ENCODE data around the gene GAS7.
A peak's percentile ranks its signal among the peaks of the same experiment; 100 is the strongest.

The GAS7 gene

DNA sequence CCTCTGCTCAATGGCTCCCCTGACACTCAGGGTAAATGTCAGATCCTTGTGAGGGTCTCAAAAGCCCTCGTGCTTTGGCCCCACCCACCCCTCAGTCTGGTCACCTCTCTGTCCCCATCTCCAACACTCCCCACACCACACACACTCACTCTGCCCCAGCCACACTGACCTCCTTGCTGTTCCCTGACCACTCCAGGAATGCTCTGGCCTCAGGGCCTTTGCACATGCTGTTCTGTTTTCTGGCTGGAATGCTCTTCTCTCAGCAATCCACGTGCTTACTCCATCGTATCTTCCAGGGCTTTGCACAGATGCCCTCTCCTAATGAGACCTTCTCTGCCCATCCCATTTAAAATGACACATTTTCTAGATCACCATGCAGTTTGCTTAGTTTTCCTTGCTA is 28.2 kb downstream of the GAS7 start:
- DNase-seq: no peak

DNA sequence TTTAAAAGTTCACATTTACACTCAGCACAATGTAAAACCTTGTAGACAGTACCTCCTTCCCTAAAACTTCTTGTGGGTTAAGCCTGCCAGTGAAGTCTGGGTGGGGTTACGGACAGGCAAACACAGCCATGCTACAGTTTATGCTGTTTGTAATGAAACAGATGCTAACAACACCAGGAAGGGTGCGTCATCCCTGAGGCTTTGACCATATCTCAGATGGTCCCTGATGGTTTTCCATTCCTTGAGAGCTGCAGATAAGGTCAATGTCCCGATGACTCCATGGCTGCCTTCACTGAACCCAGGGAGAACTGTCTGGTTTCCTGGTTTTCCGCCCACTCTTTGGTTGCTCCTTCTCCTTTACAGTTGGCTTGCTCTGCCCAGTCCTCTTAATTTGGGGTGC is 29.1 kb downstream of the GAS7 start:
- peak; percentile 53 to 76 (median 68) for DNase-seq

DNA sequence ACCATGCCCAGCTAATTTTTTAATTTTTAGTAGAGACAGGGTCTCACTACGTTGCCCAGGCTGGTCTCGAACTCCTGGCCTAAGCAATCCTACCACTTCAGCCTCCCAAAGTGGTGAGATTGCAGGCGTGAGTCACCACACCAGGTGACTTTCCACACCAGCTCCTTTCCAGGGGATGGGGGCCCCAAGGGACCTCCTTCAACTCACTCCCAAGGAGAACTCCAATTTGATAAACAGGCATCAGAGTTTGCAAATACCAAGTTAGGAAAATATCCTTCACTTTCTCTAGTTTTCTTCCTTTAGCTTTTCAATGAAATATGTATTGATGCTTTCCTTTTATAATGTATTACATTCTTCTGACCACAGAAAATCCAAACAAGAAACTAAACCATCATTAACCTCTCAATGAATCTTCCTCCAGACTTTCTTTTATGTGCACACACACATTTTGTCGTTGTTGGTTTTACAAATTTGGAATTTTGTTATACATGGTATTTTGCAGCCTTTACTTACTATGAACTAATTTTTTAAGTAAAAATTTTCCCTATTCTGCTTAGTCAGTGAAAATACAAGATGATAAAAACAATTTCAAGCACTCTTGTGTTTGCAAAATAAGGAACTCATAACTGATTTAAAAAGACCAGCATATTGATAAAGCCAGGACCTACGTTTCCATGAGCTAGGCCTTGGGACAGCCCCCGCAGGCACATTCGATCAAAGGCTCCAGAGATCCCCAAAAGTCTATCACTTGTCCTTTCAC is 32.0 kb downstream of the GAS7 start:
- DNase-seq: no peak

DNA sequence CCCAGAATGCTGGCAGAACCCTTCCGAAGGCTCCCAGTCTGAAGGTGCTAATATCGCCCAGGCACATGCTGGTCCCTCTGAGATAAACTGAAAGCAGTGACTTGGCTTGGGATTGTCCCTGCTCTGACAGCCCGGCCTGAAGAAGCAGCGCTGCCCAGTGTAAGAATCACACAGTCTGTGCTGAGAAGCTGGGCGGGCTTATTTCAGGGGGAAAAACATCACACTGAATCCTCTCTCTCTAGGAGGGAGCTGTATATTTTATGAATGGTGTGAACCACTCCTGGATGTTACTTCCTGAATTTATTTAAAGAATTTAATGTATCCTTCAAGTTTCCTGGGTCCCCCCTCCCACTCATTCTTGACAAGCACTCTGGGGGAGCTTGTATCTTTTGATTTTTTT is 36.3 kb downstream of the GAS7 start:
- peak in 3 of 4 experiments; percentile 25 to 44 (median 36) for DNase-seq

DNA sequence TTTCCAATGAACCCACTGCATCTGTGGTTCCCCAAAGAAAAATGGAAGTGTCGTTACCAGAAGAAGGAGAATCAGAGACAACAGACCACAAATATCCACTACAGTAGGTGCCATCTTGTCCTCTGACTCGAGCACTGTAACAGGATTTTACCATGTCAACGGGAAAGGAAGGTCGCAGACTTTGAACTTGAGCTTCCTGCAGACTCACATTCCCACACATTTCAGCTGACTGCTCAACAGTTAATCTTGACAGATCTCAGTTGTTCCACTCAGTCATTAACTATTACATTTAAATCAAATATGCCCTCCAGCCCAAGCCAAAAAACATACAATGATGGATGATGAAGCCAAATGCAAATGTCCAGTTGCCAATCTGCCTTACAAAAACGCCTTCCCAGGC is 37.0 kb downstream of the GAS7 start:
- no peak for DNase-seq

DNA sequence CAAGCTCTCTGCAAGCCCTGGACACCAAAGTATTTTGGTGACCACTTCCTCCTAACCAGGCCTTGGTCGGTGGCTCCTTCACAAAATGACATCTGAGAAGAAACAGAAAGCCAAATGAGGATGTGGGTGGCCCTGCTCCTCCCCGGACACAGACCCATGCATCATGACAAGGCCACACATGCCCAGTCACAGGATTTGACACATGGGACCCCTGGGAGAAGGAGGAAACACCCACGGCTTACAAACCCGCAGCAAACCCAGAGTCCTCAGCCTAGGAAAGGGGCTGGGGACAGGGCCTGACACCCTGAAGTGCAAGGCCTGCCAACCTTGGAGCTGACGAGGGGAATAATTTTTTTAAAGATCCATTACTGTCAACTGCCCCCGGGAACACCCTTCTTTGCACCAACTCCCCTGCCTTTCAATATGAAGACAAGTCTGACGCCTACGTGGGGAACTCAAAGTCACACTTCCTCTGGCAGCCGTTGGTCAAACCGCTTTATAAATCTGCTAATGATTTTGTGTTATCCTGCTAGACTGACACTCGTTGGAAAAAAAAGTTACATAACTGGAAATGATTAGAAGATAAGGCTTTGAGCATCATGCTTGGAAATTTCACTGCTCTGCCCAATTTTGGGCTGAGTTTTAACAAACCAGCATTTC is 41.3 kb downstream of the GAS7 start:
- peak; percentile 93 to 98 (median 96) for DNase-seq

DNA sequence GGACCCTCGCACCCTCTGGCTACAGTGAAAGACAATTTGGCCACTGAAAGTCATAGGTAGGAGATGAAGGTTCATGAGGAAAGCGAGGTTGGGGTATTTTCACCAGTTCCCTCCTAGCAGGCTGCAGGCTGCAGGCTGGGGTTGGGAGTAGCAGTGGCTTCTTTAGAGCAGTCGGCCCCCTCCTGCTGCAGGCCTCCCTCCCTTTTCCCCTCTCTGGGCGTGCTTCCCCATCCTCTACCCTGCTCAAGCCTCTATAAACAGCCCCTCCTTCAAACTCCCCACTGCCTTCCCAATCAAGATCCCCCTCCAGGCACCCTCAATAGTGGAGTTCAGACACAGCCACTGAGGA is 41.8 kb downstream of the GAS7 start:
- DNase-seq: no peak

DNA sequence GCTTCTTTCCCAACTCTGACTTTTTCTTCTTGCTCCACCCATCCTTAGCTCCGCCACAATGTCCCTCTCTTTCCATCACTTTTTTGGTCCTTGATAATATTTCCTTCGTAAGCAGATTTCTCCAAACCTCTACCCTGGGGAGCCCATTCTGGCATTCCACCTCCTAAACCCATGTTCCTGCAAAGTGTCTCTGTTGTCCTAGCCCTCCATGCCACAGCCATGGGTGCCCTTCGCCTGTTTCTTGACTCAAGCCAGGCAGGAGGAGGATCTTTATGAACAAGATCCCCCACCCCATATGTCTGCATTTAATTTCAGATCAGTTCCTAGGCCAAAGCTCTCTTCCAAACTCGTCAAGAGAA is 42.4 kb downstream of the GAS7 start:
- DNase-seq: no peak

DNA sequence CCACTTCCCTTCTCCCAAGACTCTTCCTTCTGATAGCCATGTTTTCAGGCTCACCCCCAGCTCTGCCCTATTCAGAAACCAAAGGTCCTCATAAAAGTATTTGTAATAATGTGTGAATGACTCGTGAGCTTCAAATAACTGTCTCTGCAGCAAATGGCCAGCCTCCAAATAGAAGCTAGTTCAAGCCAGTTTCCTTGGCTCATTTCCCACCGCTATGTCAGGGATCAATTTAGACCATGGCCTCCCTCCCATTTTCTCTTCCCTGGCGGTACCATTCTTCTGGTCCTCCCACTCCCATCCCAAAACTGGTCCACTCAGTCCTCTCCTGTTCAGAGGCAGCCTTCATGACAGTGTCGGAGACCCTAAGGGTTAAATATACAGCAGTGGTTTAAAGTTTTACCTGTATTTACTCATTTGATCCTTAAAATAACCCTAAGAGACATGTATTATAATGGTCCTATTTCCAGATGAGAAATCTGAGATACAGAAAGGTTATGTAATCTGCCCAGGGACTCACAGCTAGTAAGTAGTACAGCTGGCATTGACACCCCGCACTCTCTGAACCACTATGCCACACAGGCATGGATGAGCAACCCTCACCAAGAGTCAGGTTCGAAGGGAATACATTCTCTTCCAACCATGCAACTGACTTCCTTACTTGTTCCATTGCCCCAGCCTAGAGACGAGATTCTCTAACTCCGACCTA is 42.9 kb downstream of the GAS7 start:
- DNase-seq: peak in 3 of 4 experiments; percentile 41 to 55 (median 50)

DNA sequence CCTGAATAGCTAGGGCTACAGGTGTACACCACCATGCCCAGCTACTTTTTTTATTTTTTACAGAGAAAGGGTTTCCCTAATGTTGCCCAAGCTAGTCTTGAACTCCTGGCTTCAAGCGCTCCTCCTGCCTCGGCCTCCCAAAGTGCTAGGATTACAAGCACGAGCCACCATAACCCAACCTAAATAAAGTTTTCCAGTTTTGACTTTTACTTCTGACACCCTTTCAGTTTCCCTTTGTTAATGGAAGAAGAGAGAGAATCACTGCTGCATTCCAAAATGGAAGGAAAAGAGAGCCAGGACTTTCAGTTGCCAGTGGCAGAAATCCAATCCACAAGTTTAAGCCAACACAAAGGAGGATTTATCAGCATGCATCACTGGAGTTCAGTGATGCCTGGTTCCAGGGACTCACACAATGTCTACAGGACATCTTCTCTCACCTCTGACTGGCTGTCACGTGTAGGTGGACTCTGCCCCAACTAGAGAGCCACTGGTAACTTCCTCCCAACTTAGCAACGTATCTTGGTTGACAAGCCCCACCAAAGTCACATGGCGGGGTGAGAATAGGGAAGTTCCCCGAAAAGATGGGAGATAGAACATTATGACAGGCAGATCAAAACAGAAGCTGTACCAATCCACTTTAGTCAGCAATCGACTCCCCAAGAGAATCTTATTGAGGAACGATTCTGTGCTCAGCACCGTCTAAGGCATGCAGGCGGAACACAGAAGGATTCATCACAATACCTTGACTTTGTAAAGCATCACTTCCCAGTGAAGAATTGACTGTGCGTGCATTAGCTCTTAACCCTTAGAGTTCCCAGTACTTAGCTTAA is 46.5 kb downstream of the GAS7 start:
- peak; percentile 87 to 97 (median 92) for DNase-seq

DNA sequence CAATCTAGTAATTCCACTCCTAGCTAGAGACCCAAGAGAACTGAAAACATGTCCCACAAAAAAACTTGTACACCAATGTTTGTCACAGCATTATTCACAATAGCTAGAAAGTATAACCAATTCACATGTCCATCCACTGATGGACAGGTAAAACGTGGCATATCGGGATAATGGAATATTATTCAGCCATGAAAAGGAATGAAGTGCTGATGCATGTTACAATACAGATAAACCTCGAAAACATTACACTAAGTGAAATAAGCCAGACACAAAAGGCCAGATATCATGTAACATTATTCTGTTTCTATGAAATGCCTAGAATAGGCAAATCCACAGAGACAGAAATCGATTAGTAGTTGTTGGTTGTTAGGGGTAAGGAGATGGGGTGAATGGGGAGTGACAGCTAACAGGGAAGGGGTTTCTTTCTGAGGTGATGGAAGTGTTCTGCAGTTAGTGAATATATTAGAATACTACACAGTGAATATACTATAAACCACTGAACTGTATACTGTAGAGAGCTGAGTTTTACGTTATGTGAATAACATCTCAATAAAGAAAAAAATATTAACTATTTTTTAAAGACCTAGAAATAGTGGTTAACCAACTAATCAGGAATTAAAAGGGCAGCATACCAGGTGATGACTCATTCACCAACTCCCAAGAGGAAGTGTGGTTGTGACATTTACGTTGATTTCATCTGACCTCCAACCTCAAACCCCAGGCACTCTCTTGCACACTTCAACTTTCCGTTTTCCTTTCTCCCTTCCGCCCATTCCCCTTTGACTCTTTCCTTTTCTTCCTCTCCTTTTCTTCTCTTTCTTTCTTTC is 48.6 kb downstream of the GAS7 start:
- DNase-seq: peak; percentile 72 to 90 (median 83)

DNA sequence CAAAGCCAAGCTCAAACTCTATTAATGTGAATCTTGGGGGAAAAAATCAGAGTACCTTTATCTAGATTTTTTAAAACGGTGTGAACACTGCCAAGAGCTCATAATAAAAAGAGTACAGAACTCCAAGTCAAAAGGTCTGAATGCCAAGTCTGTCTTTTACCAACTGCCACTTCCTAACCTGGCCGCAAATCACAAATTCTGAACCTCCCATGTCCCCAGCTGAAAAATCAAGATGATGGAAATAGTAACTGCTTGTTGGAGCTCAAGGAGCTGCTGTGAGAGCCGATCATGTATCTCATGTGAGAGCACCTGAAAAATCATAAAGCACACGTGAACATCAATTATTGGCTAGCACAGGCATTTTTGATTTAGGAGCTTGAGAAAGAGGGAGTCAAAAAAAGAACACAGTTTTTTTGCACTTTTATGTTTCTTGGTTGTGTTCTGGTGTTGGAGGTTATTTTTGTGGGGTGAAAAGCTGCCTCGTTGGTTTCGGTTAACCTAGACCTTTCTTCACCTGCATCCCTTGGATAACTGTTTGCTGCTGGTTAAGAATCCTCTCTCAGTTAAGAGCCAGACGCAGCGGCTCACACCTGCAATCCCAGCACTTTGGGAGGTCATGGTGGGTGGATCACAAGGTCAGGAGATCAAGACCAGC is 50.5 kb downstream of the GAS7 start:
- DNase-seq: no peak

DNA sequence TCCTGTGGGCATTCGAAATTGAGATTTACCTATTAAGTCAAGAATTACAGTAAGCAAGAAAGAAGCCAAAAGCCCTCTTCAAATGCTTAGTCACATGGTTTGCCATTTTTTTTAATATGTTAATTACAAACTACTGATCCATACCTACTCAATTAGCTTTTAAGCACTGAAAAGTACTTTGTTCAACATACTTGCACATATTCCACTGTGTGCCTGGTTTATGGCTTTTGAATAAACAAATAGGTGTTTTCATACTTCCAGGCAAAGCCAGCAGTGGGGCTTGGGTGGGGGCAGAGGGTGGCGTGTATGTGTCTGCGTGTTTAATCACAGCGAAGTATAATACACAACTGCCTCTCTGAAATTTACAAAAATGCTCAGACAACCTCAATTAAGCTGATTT is 51.4 kb downstream of the GAS7 start:
- no peak for DNase-seq

DNA sequence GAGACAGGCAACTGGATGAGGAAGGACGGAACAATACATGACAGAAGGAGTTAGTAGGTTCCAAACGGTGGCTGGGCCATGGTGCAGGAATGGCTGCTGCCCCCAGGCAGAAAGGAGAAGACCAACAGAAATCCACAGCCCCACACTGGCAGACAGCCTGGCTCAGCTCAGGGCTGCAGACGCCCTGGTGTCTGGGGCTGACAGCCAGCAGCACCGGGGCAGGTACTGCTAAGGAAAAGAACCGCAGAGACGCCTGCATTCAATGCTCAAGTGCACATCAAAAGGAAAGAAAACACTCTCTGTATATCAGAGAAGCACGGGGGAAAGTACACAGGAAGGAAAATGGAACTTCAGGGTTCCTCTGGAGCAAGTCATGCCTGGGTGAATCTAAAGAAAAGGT is 53.4 kb downstream of the GAS7 start:
- no peak for DNase-seq

DNA sequence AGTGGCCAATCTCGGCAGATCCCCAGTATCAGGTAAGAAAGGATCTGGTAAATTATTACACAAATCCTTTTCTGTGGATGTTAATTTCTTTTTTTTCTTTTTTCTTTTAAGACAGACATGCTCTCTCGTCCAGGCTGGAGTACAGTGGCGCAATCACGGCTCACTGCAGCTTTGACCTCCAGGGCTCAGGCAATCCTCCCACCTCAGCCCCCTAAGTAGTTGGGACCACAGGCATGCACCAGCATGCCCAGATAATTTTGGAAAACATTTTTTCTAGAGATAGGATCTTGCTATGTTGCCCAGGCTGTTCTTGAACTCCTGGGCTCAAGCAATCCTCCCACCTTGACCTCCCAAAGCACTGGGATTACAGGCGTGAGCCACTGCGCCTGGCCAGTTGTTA is 54.0 kb downstream of the GAS7 start:
- no peak for DNase-seq

DNA sequence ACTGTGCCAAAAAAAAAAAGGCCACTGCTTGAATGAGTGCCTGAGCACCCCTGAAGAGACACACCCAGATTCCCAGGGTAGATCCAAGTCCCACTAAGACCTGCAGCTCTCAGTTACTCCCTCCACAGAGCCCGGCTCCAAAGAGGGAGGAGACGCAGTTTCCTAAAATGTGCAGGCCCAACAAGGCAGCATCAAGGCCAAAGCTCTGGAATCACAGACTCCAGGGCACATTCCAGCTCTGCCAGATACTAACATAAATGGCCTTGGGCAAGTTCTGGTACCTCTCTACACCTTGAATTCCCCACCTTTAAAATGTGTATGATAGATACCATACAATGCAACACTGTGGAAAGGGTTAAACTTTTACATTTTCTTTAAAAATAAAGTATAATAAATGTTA is 57.0 kb downstream of the GAS7 start:
- DNase-seq: no peak

DNA sequence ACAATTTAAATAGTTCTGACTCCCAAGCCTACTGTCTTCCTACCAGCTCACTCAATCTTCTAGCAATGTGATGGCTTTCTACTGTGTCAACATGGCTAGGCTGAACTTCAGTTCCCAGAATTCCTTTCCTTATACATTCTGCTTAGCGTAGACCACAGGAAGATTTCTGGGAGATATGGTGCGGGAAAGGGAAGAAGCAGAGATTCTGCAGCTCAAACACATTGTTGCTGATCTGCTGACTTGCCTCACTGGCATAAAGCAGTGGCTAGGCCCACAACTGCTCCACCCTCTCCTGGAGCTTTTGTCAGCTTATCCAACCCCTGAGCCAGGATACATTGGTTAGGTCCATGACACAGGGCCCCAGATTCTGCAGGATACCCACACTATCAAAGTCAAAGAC is 58.8 kb downstream of the GAS7 start:
- DNase-seq: peak in 3 of 4 experiments; percentile 50 to 61 (median 51)

DNA sequence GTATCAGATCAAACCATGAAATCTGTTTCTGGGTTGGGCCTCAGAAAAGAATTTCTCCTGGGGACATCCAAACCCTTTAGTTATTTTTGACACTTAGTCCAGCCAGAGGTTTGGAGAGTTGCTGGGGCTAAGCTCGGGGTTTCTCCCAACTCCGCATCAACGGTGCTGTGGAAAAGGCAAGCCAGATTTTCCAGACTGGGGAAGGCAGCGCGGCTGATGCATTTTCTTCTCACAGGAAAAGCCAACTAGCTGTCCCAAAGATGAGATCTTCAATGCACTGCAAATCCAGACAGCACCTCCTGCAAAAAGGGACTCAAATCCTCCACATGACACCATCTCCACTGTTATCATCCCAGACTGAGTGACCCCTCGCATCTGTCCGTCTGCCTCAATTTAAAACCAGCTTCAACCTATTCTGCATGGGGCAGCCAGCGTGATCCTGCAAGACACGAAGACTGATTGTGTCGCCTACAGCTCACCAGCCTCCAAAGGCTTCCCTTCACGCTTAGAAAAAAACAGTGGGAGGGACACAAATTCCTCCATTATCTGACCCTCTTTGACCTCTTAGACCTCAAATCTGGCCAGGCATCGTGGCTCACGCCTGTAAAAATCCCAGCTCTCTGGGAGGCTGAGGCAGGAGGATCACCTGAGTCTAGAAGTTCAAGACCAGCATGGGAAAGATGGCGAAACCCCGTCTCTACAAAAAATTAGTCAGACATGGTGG is 62.0 kb downstream of the GAS7 start:
- DNase-seq: no peak

DNA sequence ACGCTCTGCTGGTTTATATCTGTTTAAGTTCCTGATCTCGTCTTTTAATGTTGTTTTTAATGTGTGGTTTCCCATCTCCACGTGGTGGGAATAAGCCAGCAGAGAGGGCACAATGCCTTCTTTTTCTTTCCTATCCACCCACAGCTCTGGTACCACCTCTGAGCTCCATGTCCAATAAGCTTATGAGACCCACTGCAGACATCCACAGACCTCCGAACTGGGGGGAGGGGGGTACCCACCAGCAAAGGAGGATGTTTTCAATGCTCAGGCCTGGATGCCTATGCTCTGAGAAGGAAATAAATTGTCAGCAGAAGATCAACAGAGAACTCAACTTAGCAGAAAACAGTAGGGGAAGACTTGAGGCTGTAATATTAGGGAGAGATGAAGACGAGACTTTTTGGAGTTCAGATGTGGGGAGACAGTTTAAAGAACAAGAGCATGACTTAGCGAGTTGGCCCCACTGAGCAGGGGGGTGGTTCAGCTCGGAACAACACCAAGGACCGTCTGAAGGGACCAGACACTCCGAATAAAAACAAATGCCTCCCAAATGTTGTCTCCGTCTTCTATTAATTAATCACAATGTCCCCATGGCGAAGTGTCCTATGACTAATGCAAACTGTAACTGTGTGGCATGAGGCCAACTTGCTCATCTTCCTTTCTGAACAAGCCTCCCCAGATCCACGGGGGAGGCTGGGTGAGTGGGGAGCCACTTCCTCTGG is 62.7 kb downstream of the GAS7 start:
- DNase-seq: peak; percentile 88 to 94 (median 92)

DNA sequence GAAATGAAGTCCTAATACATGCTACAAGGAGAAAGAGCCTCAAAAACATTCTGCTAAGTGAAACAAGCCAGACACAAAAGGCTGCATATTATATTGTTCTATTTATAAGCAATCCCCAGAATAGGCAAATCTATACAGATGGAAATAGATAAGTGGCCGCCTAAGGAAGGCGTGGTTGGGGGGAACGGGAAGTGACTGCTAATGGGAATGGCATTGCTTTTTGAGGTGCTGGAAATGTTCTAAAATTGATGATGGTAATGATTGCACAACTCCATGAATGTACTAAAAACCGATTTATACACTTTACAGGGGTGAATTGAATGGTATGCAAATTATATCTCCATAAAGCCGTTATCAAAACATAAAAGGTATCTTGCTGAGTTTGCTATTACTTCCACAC is 67.7 kb downstream of the GAS7 start:
- DNase-seq: peak in 3 of 4 experiments; percentile 27 to 37 (median 36)
